NCI-H345 treated with DMSO at 0.1 percent for 48 hours (cell line): ENCODE data around the gene B4GALT3.

Experiments
- DNase-seq: peaks from one replicate; lab custom pipeline; 2025; ENCODE audit not compliant: unreplicated experiment; lab: John Stamatoyannopoulos, UW

B4GALT3 gene

GRCh38 chr1:161206411-161207140, 29.3 kb upstream of the B4GALT3 start:
- DNase-seq, result no peak

- DNase-seq, result peak; percentile 98
Measured at GRCh38 chr1:161201836-161202712, 24.8 kb upstream of the B4GALT3 start, which contains the start of gene NDUFS2. NDUFS2 (plus strand) TSS chr1:161202367; CDS start chr1:161202386, 19 bp downstream.

GRCh38 chr1:161200992-161201835, 23.9 kb upstream of the B4GALT3 start:
- DNase-seq, result no peak

GRCh38 chr1:161200421-161200991, 23.2 kb upstream of the B4GALT3 start:
- DNase-seq, result no peak

DNA sequence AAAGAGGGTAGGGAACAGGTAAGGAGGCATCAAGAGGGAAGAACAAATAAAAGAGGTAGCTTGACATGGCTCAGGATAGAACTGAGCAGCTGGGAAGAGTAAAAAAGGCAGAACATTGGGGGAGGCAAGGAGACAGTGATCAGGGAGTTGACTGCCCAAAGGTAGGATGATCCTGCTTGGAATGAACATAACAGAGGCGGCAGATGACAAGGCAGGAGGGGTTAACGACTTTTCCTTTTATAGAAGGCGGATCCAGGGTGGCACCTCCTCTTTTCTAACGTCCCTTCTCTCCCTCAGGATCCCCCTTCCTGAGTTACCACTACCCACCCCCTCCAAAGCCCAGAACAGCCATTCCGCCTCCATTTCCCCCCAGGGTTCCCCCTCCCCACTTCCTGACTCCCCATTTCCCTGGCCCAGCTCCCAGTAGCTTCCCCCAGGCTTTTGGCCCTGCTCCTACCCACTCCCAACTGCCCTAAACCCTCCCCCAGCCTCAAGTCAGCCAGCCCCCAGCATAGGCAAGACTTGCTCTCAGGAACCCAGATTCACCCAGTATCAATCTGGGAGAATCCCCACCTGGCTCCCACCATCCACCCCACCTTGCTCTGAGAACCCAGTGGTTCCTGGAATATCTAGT, 22.3 kb upstream of the B4GALT3 start:
- no peak for DNase-seq

- no peak for DNase-seq
Measured at GRCh38 chr1:161198897-161199431, 21.7 kb upstream of the B4GALT3 start, which contains the start of gene ADAMTS4. ADAMTS4 (minus strand) TSS chr1:161199054; CDS start chr1:161198627, 427 bp downstream.

GRCh38 chr1:161198194-161198896, 21.0 kb upstream of the B4GALT3 start:
- no peak for DNase-seq

- no peak for DNase-seq
Measured at GRCh38 chr1:161197560-161198193, 20.4 kb upstream of the B4GALT3 start.

DNA sequence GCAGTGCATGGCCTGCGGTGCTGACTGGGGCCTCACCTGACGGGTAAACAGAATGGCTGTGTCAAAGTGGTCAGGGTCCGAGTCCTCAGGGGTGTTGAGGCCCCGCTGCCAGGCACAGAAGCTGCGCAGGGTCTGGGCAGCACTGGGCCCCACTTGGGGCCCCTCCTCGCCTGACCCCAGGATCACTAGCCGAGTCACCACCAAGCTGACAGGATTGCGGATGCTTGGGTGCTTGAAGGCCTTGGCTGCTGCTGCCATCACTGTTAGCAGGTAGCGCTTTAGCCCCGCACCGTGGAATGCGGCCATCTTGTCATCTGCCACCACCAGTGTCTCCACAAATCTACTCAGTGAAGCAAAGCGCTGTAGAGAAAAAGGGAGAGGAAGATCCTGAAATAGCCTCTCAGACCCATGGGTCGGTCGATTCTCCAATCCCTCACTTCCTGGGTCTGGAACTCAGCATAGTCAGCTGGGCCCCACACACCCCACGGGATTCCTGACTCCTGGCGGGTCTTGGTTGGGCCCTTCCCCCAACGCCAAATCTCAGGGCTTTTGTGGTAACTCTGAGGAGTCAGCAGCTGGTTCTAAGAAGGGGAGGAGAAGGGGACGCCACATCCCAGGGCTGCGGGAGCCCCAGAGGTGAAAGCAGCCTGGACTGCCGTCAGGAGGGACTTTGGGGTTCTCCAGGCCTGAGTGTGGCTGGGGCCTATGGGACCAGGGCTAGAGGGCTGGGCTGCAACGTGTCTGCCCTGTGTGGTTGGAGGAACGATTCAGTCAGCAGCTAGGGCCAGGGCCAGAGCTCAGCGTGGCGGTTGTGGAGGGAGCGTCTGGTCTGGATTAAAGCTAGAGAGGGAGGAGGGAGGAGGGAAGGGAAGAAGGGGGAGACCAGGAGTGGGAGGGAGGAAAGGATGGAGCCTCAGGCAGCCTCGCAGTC, 19.5 kb upstream of the B4GALT3 start:
- DNase-seq, result no peak

DNA sequence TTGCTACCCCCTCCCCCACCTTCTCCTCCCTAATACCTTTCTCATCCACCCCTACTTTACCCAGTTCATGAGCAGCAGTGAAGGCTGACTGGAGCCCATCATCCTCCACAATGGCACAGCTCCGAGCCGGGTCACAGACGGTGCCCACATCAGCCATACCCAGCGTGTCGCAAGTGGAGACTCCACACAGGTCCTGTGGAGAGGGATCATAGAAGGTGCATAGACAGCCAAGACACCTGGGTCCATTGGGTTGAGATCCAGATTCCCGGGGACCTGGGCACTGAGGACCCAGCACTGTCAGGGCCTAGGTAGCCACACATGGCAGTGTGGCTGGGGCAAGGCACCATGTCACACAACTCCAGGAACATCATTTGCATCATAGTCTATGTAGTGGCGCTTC, 18.8 kb upstream of the B4GALT3 start:
- no peak for DNase-seq

DNA sequence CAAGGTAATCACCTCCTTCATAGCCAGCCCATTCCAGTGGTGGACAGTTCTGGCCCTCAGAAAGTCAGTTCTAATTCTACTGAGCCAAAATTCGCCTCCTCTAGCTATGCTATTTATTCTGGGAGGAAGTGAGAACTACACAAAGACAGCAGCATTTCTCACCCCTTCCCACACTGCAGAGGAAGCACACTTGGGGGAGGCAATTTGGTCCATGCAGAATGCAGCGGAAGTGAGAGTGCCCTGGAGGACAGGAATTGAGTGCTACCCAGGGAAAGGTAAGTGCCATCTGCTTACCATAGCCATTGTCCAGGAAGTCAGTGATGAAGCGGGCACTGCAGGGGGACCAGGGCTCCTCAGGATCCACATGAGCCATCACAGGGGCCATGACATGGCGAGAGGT, 17.9 kb upstream of the B4GALT3 start:
- no peak for DNase-seq

GRCh38 chr1:161193561-161194235, 16.4 kb upstream of the B4GALT3 start:
- no peak for DNase-seq

DNA sequence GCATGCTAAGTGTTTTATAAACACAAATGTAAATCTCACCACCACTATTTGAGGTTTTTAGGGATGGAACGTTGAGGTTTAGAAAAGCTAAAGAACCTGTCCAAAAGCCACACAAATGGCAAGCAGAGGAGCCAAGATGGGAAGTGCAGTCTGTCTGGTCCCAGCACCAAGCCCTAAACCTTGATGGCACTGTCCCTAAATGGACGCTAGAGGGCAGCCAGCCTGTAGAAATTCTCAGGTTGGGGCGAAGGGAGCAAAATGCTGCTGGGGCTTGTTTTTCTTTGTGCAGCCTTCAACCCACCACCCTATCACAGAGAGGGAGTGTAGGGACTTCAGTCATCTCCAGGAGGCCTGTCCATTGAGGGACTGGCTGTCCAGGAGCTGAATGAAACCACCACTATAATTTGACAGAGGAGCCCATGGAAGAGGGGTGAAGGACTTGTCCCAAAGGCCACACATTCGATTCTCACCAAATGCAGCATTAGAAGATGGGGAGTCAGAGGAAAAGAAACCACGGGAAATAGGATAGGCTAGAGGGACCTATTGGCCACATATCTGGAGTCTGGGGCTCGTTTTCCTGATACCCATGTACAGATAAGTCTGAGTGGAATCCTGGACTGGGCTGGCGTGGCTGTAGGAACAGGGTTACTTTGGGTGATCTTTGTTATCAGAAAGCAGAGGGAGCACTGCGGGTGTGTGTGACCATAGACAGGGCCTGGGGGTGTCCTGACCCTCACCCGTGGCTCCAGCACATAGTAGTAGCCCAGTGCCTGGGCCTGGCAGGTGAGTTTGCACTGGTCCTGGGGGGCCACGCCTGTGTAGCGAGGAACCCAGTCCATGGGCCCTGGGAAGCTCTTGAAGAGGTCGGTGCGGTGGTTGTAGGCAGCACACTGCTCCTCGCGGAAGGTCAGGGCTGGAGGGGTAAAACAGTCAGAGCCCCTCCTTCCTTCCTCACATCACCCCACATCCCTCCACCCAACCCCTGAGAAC, 15.5 kb upstream of the B4GALT3 start:
- DNase-seq, result peak; percentile 52

- DNase-seq, result no peak
Measured at GRCh38 chr1:161191971-161192370, 14.7 kb upstream of the B4GALT3 start.

GRCh38 chr1:161190962-161191521, 13.7 kb upstream of the B4GALT3 start:
- DNase-seq, result no peak

DNA sequence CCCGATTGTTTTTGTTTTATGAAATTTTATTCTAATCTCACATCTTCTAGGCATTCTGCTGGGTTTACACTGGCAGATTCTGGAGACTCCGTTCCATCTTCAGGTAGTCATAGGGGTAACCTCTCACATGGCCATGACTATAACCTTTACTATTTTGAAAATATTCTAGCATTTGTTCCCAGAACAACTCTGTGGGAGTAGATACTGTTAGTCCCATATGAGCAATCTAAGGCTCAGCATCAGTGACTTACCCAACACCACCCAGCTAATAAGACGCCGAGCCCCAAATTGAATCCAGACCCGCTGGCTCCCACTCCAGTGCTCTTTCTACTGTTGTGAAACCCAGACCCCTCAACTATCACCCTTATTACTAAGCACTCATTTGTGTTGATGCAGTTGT, 11.7 kb upstream of the B4GALT3 start:
- DNase-seq, result no peak
